GM18867 (cell line): Measurements from ENCODE around the gene AQP10.
"Not testable (repeated sequence)": the region's sequence is repeated elsewhere in the genome, so short reads cannot be mapped to it uniquely, and the experiment has no call there.

Experiments
- ATAC-seq: cut with Tn5 transposase; IDR thresholded peaks from one replicate; pipeline ENCODE4 v1.9.1; 2021; ENCODE audit warnings: mild to moderate bottlenecking, moderate library complexity; ENCODE audit not compliant: unreplicated experiment

AQP10 gene

GRCh38 chr1:154320882-154321608 is at the start of gene AQP10:
Gene AQP10, plus strand, starts transcription at chr1:154321093. Its CDS starts 63 bp downstream, at chr1:154321156.
- no peak for ATAC-seq

- ATAC-seq: peak; percentile 85
Measured at GRCh38 chr1:154272217-154272998, 48.5 kb upstream of the AQP10 start, which contains the start of gene HAX1. Gene HAX1, plus strand, starts transcription at chr1:154272629. Its CDS starts 95 bp downstream, at chr1:154272724.

- no peak for ATAC-seq
Measured at GRCh38 chr1:154272999-154273563, 47.8 kb upstream of the AQP10 start.

GRCh38 chr1:154276797-154277196 is 44.1 kb upstream of the AQP10 start:
- no peak for ATAC-seq

GRCh38 chr1:154287591-154287990 is 33.3 kb upstream of the AQP10 start:
- not testable (repeated sequence) for ATAC-seq

GRCh38 chr1:154288661-154289060 is 32.2 kb upstream of the AQP10 start:
- ATAC-seq: no peak

GRCh38 chr1:154290921-154291320 is 30.0 kb upstream of the AQP10 start:
- no peak for ATAC-seq

GRCh38 chr1:154295408-154296235 is 25.3 kb upstream of the AQP10 start:
- ATAC-seq: no peak

GRCh38 chr1:154301582-154301981 is 19.3 kb upstream of the AQP10 start:
- no peak for ATAC-seq

- no peak for ATAC-seq
Measured at GRCh38 chr1:154304664-154305337, 16.1 kb upstream of the AQP10 start.

- ATAC-seq: no peak
Measured at GRCh38 chr1:154306151-154306550, 14.7 kb upstream of the AQP10 start.

- not testable (repeated sequence) for ATAC-seq
Measured at GRCh38 chr1:154307670-154308270, 13.1 kb upstream of the AQP10 start.

- ATAC-seq: not testable (repeated sequence)
Measured at GRCh38 chr1:154309136-154309535, 11.8 kb upstream of the AQP10 start.

- not testable (repeated sequence) for ATAC-seq
Measured at GRCh38 chr1:154312229-154313065, 8.4 kb upstream of the AQP10 start.

- no peak for ATAC-seq
Measured at GRCh38 chr1:154313066-154313356, 7.9 kb upstream of the AQP10 start.

- ATAC-seq: not testable (repeated sequence)
Measured at GRCh38 chr1:154314226-154314625, 6.7 kb upstream of the AQP10 start.

- no peak for ATAC-seq
Measured at GRCh38 chr1:154316704-154317103, 4.2 kb upstream of the AQP10 start.

- no peak for ATAC-seq
Measured at GRCh38 chr1:154318386-154318785, 2.5 kb upstream of the AQP10 start.

GRCh38 chr1:154321609-154321934 is 679 bp downstream of the AQP10 start:
- not testable (repeated sequence) for ATAC-seq
